LoVo (cell line): ENCODE measurements around the gene CDX4.
"Not testable (repeated sequence)": the region's sequence is repeated elsewhere in the genome, so short reads cannot be mapped to it uniquely, and the experiment has no call there.

ENCODE experiments used
- DNase-seq: peaks from one replicate; pipeline ENCODE4 v3.0.0-alpha.2; 2016; ENCODE audit warnings: low spot score

CDX4 gene

DNA sequence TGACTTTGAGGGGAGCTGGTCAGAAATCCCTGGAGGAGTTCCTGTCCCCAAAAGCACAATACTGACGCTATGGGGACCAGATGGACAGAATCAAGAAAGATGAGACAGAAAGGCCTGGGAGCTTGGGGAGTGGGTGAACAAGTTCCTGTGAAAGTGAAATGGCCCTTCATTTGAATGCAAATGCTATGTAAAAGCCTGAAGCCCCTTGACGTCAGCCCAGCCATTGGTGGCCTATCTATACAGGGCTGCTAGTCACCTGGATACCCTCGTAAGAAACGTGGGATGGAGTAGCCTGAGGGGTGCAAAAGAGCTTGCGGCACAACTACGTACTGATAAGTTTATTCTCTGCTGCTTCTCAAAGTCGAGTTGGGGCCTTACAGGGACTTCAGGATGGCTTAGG is at the start of gene CDX4:
TSS of gene CDX4 (plus strand) at position 223 of the 400 bp plus-strand sequence. CDS start 201 bp downstream, outside the sequence.
- no peak for DNase-seq

GRCh38 chrX:73398185-73398914 is 48.5 kb upstream of the CDX4 start:
- no peak for DNase-seq

DNA sequence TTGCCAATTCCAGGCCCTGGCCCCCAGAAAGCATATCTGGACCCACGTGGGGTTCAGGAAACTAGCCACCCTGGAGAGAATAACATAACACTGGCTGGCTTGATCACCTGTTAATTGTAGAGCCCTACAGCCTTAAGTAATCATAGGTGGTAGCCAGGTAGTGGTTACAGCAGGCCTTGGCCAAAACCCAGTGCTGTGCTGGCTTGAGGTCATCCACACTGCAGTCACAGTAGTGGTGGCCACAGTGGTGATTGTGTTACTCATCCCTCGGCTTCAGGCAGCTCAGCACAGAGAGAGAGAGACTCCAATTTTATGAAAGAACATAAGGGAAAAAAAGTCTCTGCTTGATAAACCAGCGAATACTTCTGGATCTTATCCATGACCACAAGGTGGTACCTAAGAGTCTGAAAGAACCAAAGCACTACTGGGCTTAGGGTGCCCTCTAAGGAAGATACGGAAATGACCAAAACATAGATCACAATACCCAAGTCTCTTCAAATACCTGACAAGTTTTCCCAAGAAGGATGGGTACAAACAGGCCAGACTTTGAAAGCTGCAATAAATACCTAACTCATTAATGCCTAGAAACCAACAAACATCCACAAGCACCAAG is 46.6 kb upstream of the CDX4 start:
- no peak for DNase-seq

GRCh38 chrX:73401591-73402266 is 45.1 kb upstream of the CDX4 start:
- DNase-seq = no peak

DNA sequence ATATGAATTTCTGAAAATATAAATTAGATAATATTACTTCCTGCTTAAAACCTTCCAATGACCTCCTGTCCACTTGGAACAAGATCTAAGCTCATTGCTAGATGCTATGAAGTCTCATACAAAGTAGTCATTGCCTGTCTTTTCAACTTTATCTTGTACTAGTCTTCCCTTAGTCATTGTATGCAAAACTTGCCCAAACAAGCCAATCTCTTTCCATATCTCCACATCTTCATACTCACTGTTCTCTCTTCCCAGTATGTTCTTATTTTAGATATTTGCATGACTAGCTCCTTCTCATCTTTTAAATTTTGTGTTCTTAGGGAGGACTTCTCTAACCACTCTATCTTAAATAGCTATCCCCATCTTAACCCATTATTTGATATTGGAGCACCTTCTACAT is 33.9 kb upstream of the CDX4 start:
- DNase-seq = no peak

DNA sequence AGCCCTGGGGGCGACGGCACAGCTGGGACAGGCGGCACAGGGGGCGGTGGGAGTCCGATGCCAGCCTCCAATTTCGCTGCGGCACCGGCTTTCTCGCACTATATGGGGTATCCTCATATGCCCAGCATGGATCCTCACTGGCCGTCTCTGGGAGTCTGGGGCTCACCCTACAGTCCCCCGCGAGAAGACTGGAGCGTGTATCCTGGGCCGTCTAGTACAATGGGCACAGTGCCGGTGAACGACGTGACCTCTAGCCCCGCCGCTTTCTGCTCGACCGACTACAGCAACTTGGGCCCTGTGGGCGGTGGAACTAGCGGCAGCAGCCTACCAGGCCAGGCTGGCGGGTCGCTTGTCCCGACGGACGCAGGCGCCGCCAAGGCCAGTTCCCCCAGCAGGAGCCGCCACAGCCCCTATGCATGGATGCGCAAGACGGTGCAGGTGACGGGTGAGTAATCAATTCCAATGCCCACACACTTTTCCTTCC is 500 bp downstream of the CDX4 start:
- no peak for DNase-seq

DNA sequence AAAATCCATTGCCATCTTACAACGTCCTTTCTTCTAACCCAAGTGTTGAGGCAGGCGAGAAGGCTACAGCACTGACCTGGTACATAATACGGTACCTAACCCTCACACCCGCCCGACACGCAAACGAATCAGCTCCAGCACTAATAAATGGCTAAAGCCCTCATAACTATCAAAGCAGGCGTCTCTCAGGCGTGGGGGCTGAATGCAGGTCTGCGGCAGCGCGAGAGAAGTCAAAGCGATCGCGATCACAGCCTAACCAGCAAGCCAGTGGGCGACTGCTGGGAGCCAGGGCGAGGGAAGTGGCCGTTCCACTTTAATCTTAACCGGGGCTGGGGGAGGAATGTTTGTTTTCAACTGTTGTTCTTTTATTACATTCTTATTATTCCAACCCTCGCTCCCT is 1.5 kb downstream of the CDX4 start:
- DNase-seq = no peak

GRCh38 chrX:73455171-73455570 is 8.3 kb downstream of the CDX4 start:
- no peak for DNase-seq

DNA sequence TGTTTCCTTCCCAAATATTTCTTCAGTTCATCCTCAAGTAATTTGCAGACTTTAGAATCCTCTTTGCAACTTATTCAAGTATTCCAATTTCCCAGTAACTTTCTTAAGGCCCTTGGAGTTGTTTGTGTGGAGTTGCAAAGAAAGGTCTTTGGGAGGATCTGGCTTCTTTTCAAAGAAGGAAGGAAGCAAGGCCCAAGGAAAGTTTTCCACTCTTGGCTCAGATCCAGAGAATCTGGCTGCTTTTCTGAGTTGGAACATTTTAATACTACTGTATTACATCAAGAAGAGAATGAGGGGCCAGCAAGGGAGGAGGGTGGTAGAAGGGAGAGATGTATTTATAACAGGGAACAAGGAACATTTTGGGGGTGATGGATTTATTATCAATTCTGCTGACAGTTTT is 10.5 kb downstream of the CDX4 start:
- no peak for DNase-seq

- DNase-seq = no peak
Observed at GRCh38 chrX:73468376-73468775, 21.5 kb downstream of the CDX4 start.

DNA sequence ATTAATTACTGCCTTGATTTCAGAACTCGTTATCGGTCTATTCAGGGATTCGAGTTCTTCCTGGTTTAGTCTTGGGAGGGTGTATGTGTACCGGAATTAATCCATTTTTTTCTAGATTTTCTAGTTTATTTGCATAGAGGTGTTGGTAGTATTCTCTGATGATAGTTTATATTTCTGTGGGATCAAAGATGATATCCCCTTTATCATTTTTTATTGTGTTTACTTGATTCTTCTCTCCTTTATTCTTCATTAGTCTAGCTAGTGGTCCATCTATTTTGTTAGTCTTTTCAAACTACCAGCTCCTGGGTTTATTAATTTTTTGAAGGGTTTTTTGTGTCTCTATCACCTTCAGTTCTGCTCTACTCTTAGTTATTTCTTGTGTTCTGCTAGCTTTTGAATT is 32.1 kb downstream of the CDX4 start:
- DNase-seq = no peak

GRCh38 chrX:73481521-73481920 is 34.7 kb downstream of the CDX4 start:
- no peak for DNase-seq

DNA sequence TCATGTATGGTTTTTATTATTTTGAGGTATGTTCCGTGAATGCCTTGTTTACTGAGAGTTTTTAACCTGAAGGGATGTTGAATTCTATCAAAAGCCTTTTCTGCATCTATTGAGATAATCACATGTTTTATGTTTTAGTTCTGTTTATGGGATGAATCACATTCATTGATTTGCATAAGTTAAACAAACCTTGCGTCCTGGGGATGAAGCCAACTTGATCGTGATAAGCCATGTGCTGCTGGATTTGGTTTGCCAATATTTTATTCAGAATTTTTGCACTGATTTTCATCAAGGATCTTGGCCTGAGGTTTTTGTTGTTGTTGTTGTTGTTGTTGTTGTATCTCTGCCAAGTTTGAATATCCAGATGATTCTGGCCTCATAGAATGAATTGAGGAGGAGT is 43.8 kb downstream of the CDX4 start:
- no peak for DNase-seq

GRCh38 chrX:73492178-73492577 is 45.3 kb downstream of the CDX4 start:
- DNase-seq = not testable (repeated sequence)
